Frontal cortex (tissue), 4 donors: ENCODE data around the gene ZNF438. TPM values are rescaled to one million over a fixed set of nuclear protein-coding genes. Genes with fewer than 3 reads are reported as not detected.

Source experiments
- DNase-seq, 2 donors: peaks; one replicate each; pipeline ENCODE4 v3.0.0; 2012; ENCODE audit warnings: low spot score in 2 of 2
- FAIRE-seq: peaks from 2 replicates; lab custom pipeline; 2012; peaks lifted over from hg19 to GRCh38; lab: Jason Lieb, UNC
- total RNA-seq: library from RNA; depleted of rRNA; stranded (reverse); fragments of >200 nt; gene quantifications from one replicate; pipeline ENCODE4 v1.2.3, GENCODE V29; 2014
- donor health status: control.
- donor health status: control.
- donor health status: control.

The ZNF438 gene
- total RNA-seq, 1 donor from 2014 or later, result 2.9 TPM

GRCh38 chr10:30865141-30865926, 166.3 kb downstream of the ZNF438 start:
- FAIRE-seq (no peak), DNase-seq (no peak)

GRCh38 chr10:30863516-30864210, 168.0 kb downstream of the ZNF438 start:
- no peak for DNase-seq
- FAIRE-seq, result no peak

DNA sequence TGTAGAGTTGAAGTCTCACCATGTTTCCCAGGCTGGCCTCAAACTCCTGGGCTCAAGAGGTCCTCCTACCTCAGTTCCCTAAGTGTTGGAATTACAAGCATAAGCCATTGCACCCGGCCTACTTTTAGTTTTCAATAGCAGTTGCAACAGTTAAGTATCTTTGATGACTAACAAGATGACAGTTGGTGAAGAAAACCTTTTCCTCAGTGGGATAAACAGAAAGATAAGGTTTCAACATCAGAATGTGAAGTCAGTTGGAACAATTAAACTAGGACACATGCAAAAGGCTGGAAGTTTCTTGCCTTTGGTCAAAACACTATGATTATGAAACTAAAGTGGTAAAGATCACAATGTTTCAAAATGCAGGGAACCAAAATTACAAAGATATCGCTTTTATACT, 169.2 kb downstream of the ZNF438 start:
- FAIRE-seq, result no peak
- no peak for DNase-seq

GRCh38 chr10:30861976-30862375, 169.7 kb downstream of the ZNF438 start:
- FAIRE-seq (no peak), DNase-seq (no peak)

DNA sequence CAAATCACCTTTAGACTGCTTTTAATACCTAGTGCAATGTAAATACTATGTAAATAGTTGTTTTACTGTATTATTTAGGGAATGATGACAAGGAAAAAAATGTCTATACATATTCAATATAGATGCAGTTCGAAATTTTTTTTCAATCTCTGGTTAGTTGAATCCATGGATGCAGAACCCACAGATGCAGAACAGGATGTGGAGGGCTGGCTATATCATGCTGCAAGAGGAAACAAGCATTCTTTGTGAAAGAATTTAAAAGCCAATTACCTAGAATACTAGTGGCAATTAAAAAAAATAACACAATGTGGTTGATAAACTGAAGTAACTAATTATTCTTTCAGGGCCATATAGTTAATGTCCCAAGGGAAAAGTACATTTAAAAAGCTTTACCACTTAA, 170.4 kb downstream of the ZNF438 start:
- FAIRE-seq, result no peak
- DNase-seq, result no peak

GRCh38 chr10:30858499-30858898, 173.2 kb downstream of the ZNF438 start:
- FAIRE-seq, result no peak
- DNase-seq, result no peak

GRCh38 chr10:30857803-30858202, 173.9 kb downstream of the ZNF438 start:
- DNase-seq (no peak), FAIRE-seq (no peak)

- DNase-seq (no peak), FAIRE-seq (no peak)
These were observed 176.5 kb downstream of the ZNF438 start for GRCh38 chr10:30855131-30855530.

DNA sequence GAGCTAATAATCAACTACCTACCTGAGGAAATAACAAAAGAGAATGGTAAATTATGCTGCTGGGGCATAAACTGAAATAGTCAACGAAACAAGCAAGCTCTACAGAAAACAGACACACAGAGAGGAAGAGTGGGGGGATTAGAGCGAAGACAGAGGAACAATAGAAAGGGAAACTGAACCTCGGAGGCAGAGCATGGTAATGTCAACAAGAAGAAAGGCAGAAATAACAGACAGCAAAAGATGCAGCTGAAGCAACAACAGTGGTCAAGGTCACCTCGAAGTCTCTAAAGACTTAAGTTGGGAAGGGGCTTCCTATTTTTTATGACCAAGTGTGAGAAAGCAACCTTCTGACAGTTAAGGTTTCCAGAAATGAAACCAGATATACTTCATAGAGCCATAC, 177.0 kb downstream of the ZNF438 start:
- no peak for DNase-seq
- FAIRE-seq, result no peak

- FAIRE-seq (no peak), DNase-seq (no peak)
These were observed 178.6 kb downstream of the ZNF438 start for GRCh38 chr10:30853066-30853465.

DNA sequence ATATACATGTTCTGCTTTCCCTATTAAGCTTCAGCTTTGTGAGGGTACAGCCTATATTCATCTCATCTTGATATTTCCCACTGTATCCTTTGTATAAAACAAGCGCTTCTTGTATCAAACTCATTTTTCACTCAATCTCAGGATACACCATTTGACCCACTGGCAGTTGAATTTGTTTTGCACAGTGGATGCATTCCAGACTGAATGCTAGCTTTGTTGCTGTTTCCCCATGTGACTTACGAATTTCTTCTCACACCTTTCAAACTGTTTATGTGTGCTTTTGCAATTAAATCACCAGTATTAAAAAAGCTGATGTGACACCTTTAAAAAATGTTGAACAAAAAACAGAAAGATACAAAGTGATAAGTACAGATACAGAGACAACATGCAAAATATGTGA, 180.9 kb downstream of the ZNF438 start:
- FAIRE-seq (no peak), DNase-seq (no peak)

DNA sequence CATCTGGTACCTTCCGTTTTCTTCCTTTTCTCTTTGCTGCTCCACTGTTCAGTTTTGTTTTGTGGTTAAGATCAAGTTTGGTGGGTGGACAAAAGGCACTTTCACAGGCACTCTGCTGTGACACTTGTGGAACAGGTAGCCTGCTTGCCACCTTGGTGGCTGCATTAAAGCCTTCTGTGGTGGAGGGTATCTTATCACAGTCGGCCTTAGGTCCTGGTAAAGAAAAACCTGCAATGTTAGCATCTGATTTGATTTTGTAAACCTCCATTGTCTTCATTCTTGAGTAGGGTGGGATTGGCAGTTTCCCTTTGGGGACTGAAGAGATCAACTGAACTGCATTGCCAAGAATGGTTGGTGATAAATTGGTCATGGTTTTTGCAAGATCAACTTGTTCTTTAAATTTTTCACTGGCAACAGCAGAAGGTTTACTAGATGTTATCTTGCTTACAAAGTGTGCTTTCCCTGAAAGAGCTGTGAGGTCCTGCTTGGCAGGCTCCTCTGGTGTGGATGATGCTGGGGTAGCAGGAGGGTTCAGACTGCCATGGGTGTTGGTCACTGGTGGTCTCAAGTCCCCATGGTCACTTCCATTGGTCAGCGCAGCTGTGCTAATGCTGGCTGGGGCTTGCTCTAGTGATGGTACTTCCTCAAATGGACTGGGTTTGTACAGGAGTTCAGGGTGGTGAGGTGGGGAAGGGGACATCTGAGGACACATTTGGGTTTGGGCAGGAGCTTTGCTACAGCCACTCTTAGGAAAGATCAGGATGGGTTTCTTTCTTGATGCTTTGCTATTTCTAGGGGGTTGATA, 182.2 kb downstream of the ZNF438 start:
- DNase-seq, result no peak
- no peak for FAIRE-seq

DNA sequence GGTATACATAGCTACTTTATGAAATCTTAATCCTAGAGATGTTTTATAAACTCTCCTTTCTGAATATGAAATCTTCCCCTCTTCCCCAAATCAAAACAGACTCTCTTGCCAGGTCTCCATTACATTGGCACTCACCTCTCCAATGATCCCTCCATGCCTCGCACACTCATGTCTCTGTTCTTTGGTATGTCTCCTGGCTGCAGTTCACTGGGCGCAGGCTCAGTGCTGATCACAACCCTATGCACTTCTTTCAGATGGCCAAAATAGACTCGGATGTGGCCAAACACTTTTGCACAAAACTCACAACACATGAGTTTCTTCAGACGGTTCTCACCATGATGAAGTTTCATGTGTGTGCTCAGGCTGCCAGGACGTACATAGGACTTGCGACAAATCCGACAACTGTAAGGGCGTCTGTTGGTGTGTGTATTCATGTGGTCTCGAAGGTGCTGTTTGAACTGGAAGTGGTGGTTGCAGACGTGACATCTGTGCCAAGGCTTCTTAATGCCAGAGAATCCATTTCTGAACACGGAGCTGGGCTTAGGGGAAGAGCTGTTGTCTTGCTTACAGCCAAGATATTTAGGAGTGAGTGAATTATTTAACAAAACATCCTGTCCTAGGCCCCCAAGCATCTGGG, 183.2 kb downstream of the ZNF438 start:
- DNase-seq (no peak), FAIRE-seq (no peak)

DNA sequence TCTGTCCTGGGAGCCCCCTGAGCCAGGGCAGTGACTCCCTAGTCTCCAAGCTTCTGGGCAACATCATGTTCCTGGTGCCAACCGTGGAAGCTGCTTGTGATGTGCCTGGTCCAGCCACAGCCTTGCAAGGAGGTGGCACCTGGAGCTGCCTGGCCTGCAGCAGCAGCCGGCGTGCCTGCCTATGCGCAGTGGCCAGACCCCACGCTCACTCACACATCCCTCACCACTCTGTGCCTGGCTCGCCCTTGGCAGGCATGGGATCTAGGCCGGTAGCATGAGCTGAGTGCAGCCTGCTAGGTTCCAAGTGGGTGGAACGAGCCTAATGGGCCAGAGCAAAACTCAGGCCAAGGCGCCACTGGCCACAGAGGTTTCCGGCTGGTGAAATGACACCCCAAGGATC, 184.0 kb downstream of the ZNF438 start:
- FAIRE-seq, result no peak
- no peak for DNase-seq

- no peak for FAIRE-seq
- no peak for DNase-seq
These were observed 184.5 kb downstream of the ZNF438 start for GRCh38 chr10:30847199-30847598.

GRCh38 chr10:30846710-30847109, 185.0 kb downstream of the ZNF438 start:
- no peak for DNase-seq
- FAIRE-seq, result no peak

DNA sequence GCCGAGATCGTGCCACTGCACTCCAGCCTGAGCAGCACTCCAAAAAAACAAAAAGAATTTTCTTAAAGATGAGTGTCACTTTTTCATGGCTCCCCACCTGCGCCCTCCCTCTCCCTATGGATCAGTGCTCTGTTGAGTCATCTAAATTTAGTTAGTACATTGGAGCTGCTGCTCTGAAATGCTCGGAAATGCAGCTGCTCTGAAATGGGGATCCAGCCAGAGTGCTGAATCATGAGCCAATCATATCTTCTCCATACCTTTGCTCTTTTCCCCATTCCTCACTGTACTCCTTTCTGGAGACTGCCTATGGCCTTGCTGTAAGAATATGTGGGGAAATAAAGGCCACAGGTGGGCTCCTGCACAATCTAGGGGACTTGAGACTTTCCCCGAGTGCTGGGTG, 188.8 kb downstream of the ZNF438 start:
- no peak for FAIRE-seq
- DNase-seq, result no peak

DNA sequence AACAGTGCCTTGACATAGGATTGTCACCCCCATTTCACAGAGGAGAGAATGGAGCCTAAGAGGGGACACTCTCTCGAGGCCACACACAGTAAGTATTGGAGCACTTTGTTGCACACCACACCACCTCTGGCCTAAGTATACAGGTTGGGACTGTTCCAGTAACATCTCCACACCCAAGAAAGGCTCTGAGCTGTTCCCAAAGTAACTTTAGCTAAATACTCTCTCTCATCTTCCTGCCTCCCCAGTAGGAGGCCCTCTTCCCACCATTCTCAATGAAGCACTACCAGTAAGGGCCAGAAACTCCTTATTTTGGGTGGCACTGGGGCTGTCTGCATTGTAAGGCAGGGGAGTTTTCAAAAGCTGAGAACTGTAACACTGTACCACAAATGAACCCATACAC, 189.5 kb downstream of the ZNF438 start:
- FAIRE-seq (no peak), DNase-seq (no peak)

- DNase-seq (no peak), FAIRE-seq (no peak)
These were observed 191.1 kb downstream of the ZNF438 start for GRCh38 chr10:30840395-30841050.

GRCh38 chr10:30839652-30840051, 192.0 kb downstream of the ZNF438 start:
- FAIRE-seq (no peak), DNase-seq (no peak)
